Measurements from ENCODE around the gene TAS2R9. TPM values are rescaled to one million over a fixed set of nuclear protein-coding genes. Genes with fewer than 3 reads are reported as not detected.

The TAS2R9 gene
- total RNA-seq, 1 donor from 2014 or later, result not detected

DNA sequence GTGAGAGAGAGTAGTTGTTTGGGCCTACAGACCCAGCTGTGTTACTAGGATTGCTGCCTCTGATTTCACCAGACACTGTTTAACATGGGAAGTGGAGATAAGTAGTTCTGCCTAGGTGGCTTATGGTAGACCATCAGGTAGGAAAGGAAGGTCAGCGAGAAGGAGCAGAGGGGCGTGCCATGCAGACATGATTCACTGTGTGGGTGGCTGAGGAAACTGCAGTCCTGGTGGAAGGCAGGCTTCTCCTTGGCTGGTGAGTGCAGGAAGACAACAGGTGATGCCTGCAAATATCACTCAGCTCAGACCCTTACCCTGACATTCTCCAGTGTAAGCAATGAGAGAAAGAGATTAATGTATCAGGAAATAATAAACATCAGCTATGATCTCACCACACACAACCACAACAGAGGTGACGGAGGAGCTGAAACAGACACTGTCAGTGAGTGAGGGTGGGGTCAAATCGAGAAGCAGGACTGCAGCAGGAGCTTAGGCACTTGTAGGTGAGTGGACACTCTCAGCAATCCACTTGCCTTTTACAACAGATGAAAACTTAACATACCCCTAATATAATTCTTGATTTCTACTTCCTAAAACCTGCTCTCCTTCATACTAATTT, 41.4 kb upstream of the TAS2R9 start:
- H3K9me3 ChIP-seq (ENCODE audit: insufficient read depth, low read depth, low read length), result peaks cover 6% of the 10 kb centered on the region
- Mint-ChIP-seq H3K4me3 (ENCODE audit: unreplicated experiment) (no peak overlapping the region), H3K4me1 (ENCODE audit: low read depth, unreplicated experiment) (no peaks in the 10 kb centered on the region), H3K36me3 (ENCODE audit: low read depth, unreplicated experiment) (peaks cover 4% of the 10 kb centered on the region), H3K27ac (ENCODE audit: unreplicated experiment) (no peak overlapping the region), H3K27me3 (ENCODE audit: low read depth, unreplicated experiment) (no peaks in the 10 kb centered on the region), H3K9me3 (ENCODE audit: unreplicated experiment) (peaks cover 11% of the 10 kb centered on the region)
- DNase-seq (ENCODE audit: low read depth) (no peak), FAIRE-seq (no peak)
- H3K27me3 ChIP-seq (ENCODE audit: insufficient read depth, low read length), result no peaks in the 10 kb centered on the region
- H3K27ac ChIP-seq (ENCODE audit: low read depth, low read length), result no peak overlapping the region
- TF ChIP-seq, protein P1, sequence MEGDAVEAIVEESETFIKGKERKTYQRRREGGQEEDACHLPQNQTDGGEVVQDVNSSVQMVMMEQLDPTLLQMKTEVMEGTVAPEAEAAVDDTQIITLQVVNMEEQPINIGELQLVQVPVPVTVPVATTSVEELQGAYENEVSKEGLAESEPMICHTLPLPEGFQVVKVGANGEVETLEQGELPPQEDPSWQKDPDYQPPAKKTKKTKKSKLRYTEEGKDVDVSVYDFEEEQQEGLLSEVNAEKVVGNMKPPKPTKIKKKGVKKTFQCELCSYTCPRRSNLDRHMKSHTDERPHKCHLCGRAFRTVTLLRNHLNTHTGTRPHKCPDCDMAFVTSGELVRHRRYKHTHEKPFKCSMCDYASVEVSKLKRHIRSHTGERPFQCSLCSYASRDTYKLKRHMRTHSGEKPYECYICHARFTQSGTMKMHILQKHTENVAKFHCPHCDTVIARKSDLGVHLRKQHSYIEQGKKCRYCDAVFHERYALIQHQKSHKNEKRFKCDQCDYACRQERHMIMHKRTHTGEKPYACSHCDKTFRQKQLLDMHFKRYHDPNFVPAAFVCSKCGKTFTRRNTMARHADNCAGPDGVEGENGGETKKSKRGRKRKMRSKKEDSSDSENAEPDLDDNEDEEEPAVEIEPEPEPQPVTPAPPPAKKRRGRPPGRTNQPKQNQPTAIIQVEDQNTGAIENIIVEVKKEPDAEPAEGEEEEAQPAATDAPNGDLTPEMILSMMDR (IDR thresholded peaks at IDR 0.05; ENCODE audit: insufficient read depth, low read depth, low read length), result no peak
- no peak for TF ChIP-seq EZH2 (IDR thresholded peaks at IDR 0.05; ENCODE audit: insufficient read depth, low read length)
- H3K4me3 ChIP-seq (ENCODE audit: insufficient read depth, low read depth, low read length), result no peak overlapping the region
- peaks cover 11% of the 10 kb centered on the region for H4K20me1 ChIP-seq (ENCODE audit: insufficient read depth, low read length)
- H3K4me2 ChIP-seq (ENCODE audit: low read length), result no peak overlapping the region
- no peak overlapping the region for H2AFZ ChIP-seq (ENCODE audit: low read depth, low read length)
- H3K79me2 ChIP-seq (ENCODE audit: insufficient read depth, low read length), result no peaks in the 10 kb centered on the region
- H3K36me3 ChIP-seq (ENCODE audit: insufficient read depth, low read length), result no peaks in the 10 kb centered on the region
- no peak overlapping the region for H3K9ac ChIP-seq (ENCODE audit: low read length)
- H3K4me1 ChIP-seq (ENCODE audit: insufficient read depth, low read length), result no peaks in the 10 kb centered on the region

DNA sequence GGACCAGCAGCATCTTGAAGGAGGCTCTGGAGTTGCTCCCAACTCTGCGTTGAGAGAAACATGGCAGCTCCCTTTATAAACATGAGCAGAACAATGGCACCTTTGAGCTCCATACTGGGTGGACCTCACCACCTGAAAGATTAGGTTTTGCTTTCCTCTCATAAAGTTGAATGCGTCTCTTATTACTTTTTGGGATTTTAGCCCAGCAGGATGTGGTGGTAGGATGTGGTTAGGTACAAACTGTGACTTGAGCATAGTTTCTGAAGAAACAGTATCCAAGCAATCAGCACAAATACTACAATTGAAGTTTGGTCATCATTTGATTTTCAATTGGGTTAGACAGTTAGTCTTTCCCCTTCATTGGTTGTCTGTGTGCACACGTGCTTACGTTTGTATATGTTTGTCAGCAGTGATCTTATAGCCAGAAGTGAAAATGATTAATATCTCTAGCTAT, 39.5 kb upstream of the TAS2R9 start, which contains the start of gene PRR4:
TSS of gene PRR4 (minus strand) at position 51 of the 454 bp plus-strand sequence. CDS start at position 13, 38 bp downstream.
- Histone ChIP-seq H4K20me1 (ENCODE audit: insufficient read depth, low read length) (peaks cover 11% of the 10 kb centered on the region), H3K4me3 (ENCODE audit: insufficient read depth, low read depth, low read length) (no peak within 1 kb of the TSS), H3K4me2 (ENCODE audit: low read length) (no peak within 1 kb of the TSS), H3K4me1 (ENCODE audit: insufficient read depth, low read length) (no peaks in the 10 kb centered on the region), H3K36me3 (ENCODE audit: insufficient read depth, low read length) (no peaks in the 10 kb centered on the region), H3K9ac (ENCODE audit: low read length) (no peak within 1 kb of the TSS), H2AFZ (ENCODE audit: low read depth, low read length) (no peak within 1 kb of the TSS), H3K9me3 (ENCODE audit: insufficient read depth, low read depth, low read length) (no peaks in the 10 kb centered on the region), H3K27ac (ENCODE audit: low read depth, low read length) (no peak within 1 kb of the TSS), H3K27me3 (ENCODE audit: insufficient read depth, low read length) (no peaks in the 10 kb centered on the region), H3K79me2 (ENCODE audit: insufficient read depth, low read length) (no peaks in the 10 kb centered on the region)
- TF ChIP-seq, protein P1 (IDR thresholded peaks at IDR 0.05; ENCODE audit: insufficient read depth, low read depth, low read length), result no peak
- TF ChIP-seq EZH2 (IDR thresholded peaks at IDR 0.05; ENCODE audit: insufficient read depth, low read length), result no peak
- FAIRE-seq, result no peak
- Mint-ChIP-seq H3K9me3 (ENCODE audit: unreplicated experiment) (peaks cover 3% of the 10 kb centered on the region), H3K27ac (ENCODE audit: unreplicated experiment) (no peak within 1 kb of the TSS), H3K4me3 (ENCODE audit: unreplicated experiment) (no peak within 1 kb of the TSS), H3K4me1 (ENCODE audit: low read depth, unreplicated experiment) (no peaks in the 10 kb centered on the region), H3K36me3 (ENCODE audit: low read depth, unreplicated experiment) (no peaks in the 10 kb centered on the region), H3K27me3 (ENCODE audit: low read depth, unreplicated experiment) (no peaks in the 10 kb centered on the region)
- DNase-seq (ENCODE audit: low read depth), result peak; percentile 12

DNA sequence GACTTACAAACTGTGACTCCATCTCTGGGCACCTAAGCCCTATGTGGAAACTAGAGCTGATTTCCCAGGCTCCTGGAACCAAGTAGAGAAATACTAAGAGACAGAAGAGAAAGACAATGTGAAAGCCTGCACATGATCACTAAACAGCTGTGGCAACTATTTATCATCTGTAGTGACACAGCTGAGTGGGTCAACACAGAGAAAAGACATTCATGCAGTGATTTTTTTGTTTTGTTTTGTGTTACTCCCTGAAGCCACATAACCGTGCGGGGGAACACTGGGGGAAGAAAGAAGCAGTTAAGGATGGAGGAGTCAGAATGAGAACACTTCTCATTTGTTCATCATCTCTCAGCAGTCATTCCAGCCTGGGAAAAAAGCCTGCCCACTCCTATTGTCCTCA, 37.8 kb upstream of the TAS2R9 start:
- H3K9me3 Mint-ChIP-seq (ENCODE audit: unreplicated experiment), result peaks cover 2% of the 10 kb centered on the region
- H3K4me3 ChIP-seq (ENCODE audit: insufficient read depth, low read depth, low read length), result no peak overlapping the region
- peaks cover 1% of the 10 kb centered on the region for H4K20me1 ChIP-seq (ENCODE audit: insufficient read depth, low read length)
- no peaks in the 10 kb centered on the region for H3K4me1 ChIP-seq (ENCODE audit: insufficient read depth, low read length)
- H3K27me3 Mint-ChIP-seq (ENCODE audit: low read depth, unreplicated experiment), result no peaks in the 10 kb centered on the region
- H3K27ac Mint-ChIP-seq (ENCODE audit: unreplicated experiment), result no peak overlapping the region
- H3K4me1 Mint-ChIP-seq (ENCODE audit: low read depth, unreplicated experiment), result no peaks in the 10 kb centered on the region
- no peak overlapping the region for H3K27ac ChIP-seq (ENCODE audit: low read depth, low read length)
- TF ChIP-seq, protein P1 (IDR thresholded peaks at IDR 0.05; ENCODE audit: insufficient read depth, low read depth, low read length), result no peak
- TF ChIP-seq EZH2 (IDR thresholded peaks at IDR 0.05; ENCODE audit: insufficient read depth, low read length), result no peak
- H3K36me3 Mint-ChIP-seq (ENCODE audit: low read depth, unreplicated experiment), result no peaks in the 10 kb centered on the region
- H2AFZ ChIP-seq (ENCODE audit: low read depth, low read length), result no peak overlapping the region
- H3K79me2 ChIP-seq (ENCODE audit: insufficient read depth, low read length), result no peaks in the 10 kb centered on the region
- H3K9ac ChIP-seq (ENCODE audit: low read length), result no peak overlapping the region
- H3K36me3 ChIP-seq (ENCODE audit: insufficient read depth, low read length), result no peaks in the 10 kb centered on the region
- no peak for DNase-seq (ENCODE audit: low read depth)
- no peak for FAIRE-seq
- no peaks in the 10 kb centered on the region for H3K27me3 ChIP-seq (ENCODE audit: insufficient read depth, low read length)
- H3K4me3 Mint-ChIP-seq (ENCODE audit: unreplicated experiment), result no peak overlapping the region
- no peaks in the 10 kb centered on the region for H3K9me3 ChIP-seq (ENCODE audit: insufficient read depth, low read depth, low read length)
- no peak overlapping the region for H3K4me2 ChIP-seq (ENCODE audit: low read length)
